Mesendoderm (in vitro differentiated cells): ENCODE measurements around the gene TFIP11.

Source experiments
- DNase-seq: peaks from one replicate; pipeline ENCODE4 v3.0.0; 2013
- H2AK5ac ChIP-seq: 2 replicates; pipeline ENCODE4 v1.6.1; 2013; ENCODE audit warnings: low read length, inconsistent platforms
- H2BK120ac ChIP-seq: 2 replicates; pipeline ENCODE4 v1.6.1; 2013; ENCODE audit warnings: low read depth, mild to moderate bottlenecking, low read length, moderate library complexity, mixed read lengths
- H2BK15ac ChIP-seq: replicated peaks from 2 replicates; pipeline ENCODE4 v1.6.1; 2013; ENCODE audit warnings: low read depth, mild to moderate bottlenecking, moderate library complexity
- H2BK5ac ChIP-seq: 2 replicates; pipeline ENCODE4 v1.6.1; 2013; ENCODE audit warnings: low read length, inconsistent platforms
- H3K18ac ChIP-seq: 2 replicates; pipeline ENCODE4 v1.6.1; 2013; ENCODE audit warnings: mild to moderate bottlenecking, low read length, mixed read lengths
- H3K23ac ChIP-seq: one replicate; pipeline ENCODE4 v1.6.1; 2013; ENCODE audit warnings: low read length
- H3K27ac ChIP-seq: 2 replicates; pipeline ENCODE4 v1.5.1; 2013; ENCODE audit warnings: low read depth, mild to moderate bottlenecking, inconsistent platforms, low read length, moderate library complexity
- H3K27me3 ChIP-seq: 2 replicates; pipeline ENCODE4 v1.6.1; 2013; ENCODE audit warnings: low read length, control low read depth, mild to moderate bottlenecking, inconsistent platforms; ENCODE audit not compliant: insufficient read depth, poor library complexity
- H3K36me3 ChIP-seq: 2 replicates; pipeline ENCODE4 v1.6.1; 2013; ENCODE audit warnings: low read length, inconsistent platforms; ENCODE audit not compliant: control insufficient read depth, insufficient read depth
- H3K4ac ChIP-seq: one replicate; pipeline ENCODE4 v1.6.1; 2013; ENCODE audit warnings: low read depth, mild to moderate bottlenecking, low read length, moderate library complexity
- H3K4me1 ChIP-seq: 2 replicates; pipeline ENCODE4 v1.6.1; 2013; ENCODE audit warnings: low read depth, low read length, inconsistent platforms; ENCODE audit not compliant: control insufficient read depth
- H3K4me2 ChIP-seq: 2 replicates; pipeline ENCODE4 v1.6.1; 2013; ENCODE audit warnings: low read length
- H3K4me3 ChIP-seq: 2 replicates; pipeline ENCODE4 v1.5.1; 2013; ENCODE audit warnings: mild to moderate bottlenecking, low read length
- H3K56ac ChIP-seq: one replicate; pipeline ENCODE4 v1.6.1; 2013; ENCODE audit warnings: low read length
- H3K79me1 ChIP-seq: 2 replicates; pipeline ENCODE4 v1.6.1; 2013; ENCODE audit warnings: low read length, inconsistent platforms
- H3K79me2 ChIP-seq: 2 replicates; pipeline ENCODE4 v1.6.1; 2013; ENCODE audit warnings: mild to moderate bottlenecking, low read length; ENCODE audit not compliant: control insufficient read depth, insufficient read depth
- H3K9ac ChIP-seq: 2 replicates; pipeline ENCODE4 v1.6.1; 2013; ENCODE audit warnings: low read length, inconsistent platforms
- H4K5ac ChIP-seq: one replicate; pipeline ENCODE4 v1.6.1; 2013; ENCODE audit warnings: low read length
- H4K8ac ChIP-seq: one replicate; pipeline ENCODE4 v1.6.1; 2013; ENCODE audit warnings: low read depth, mild to moderate bottlenecking, control low read depth, low read length, moderate library complexity
- WGBS: extraction: QIAGEN DNeasy Blood & Tissue Kit; methylation state at CpG from one replicate; pipeline ENCODE4 v1.1.7; 2013; ENCODE audit warnings: low lambda C conversion rate, missing lambda C conversion rate; ENCODE audit not compliant: insufficient coverage; ENCODE audit errors: extremely low coverage; 5-methylcytosine and 5-hydroxymethylcytosine counted together

Gene TFIP11

DNA sequence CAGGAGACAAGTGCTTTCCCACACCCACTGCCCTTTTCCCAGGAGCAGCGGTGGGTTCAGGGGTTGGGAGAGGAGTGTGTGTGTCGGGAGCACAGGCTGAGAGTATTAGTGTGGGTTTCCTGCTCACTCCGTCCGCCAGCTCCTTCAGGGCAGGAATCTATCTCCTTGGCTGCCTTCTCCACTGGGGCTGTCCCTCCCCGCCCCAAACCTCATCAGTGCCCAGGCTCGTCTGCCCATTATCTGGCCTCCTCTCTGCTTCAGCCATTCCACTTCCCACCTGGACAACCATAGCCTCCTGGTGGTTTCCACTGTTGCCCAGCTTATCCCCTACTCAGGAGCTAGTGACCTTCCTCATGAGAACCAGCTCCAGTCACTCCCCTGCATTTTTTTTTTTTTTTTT, 63.3 kb downstream of the TFIP11 start:
- no CpG with 5 or more reads among the region's 6 CpGs for WGBS

DNA sequence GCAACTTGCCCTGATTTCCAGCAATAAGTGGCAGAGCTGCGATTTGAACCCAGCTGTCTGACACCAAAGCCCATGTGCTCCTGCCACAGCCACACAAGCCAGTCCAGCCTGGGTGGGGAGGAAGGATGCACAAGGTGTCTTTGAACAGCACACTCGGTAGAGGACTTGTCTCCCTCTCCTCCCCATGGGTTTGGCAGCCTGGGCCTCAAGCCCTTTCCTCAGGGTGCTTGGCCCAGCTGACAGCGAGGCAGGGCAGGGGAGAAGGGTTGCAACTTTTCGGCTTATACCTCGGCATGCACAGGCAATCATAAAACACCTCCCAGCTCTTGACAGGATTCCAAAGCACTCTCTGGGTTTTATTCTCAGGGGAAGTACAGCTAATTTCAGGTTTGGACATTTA, 63.9 kb downstream of the TFIP11 start:
- no CpG with 5 or more reads among the region's 5 CpGs for WGBS
- H3K27me3 ChIP-seq = no peaks in the 10 kb centered on the region
- H2BK15ac ChIP-seq = no peak overlapping the region
- H3K36me3 ChIP-seq = peaks cover 2% of the 10 kb centered on the region
- H3K56ac ChIP-seq = no peak overlapping the region
- H3K4me3 ChIP-seq = no peak overlapping the region
- no peak overlapping the region for H3K23ac ChIP-seq
- H3K79me2 ChIP-seq = no peaks in the 10 kb centered on the region
- no peaks in the 10 kb centered on the region for H3K4me1 ChIP-seq
- H2BK5ac ChIP-seq = no peak overlapping the region
- no peak overlapping the region for H3K18ac ChIP-seq
- no peak overlapping the region for H2BK120ac ChIP-seq
- H3K79me1 ChIP-seq = no peaks in the 10 kb centered on the region
- no peak overlapping the region for H2AK5ac ChIP-seq
- H4K5ac ChIP-seq = no peak overlapping the region
- no peak overlapping the region for H4K8ac ChIP-seq
- H3K4ac ChIP-seq = no peak overlapping the region
- H3K27ac ChIP-seq = no peak overlapping the region
- no peak overlapping the region for H3K9ac ChIP-seq
- no peak for DNase-seq
- no peak overlapping the region for H3K4me2 ChIP-seq

More for the DNA sequence above, 63.3 kb downstream of the TFIP11 start:
- H4K8ac ChIP-seq = no peak overlapping the region
- H3K79me1 ChIP-seq = no peaks in the 10 kb centered on the region
- H3K4me1 ChIP-seq = no peaks in the 10 kb centered on the region
- H2AK5ac ChIP-seq = no peak overlapping the region
- peaks cover 2% of the 10 kb centered on the region for H3K36me3 ChIP-seq
- no peak overlapping the region for H3K18ac ChIP-seq
- no peak overlapping the region for H3K4me2 ChIP-seq
- H2BK15ac ChIP-seq = no peak overlapping the region
- H3K56ac ChIP-seq = no peak overlapping the region
- H2BK120ac ChIP-seq = no peak overlapping the region
- no peak overlapping the region for H3K23ac ChIP-seq
- no peaks in the 10 kb centered on the region for H3K79me2 ChIP-seq
- H2BK5ac ChIP-seq = no peak overlapping the region
- H4K5ac ChIP-seq = no peak overlapping the region
- H3K27ac ChIP-seq = no peak overlapping the region
- no peak overlapping the region for H3K9ac ChIP-seq
- DNase-seq = no peak
- H3K4me3 ChIP-seq = no peak overlapping the region
- no peaks in the 10 kb centered on the region for H3K27me3 ChIP-seq
- H3K4ac ChIP-seq = no peak overlapping the region

DNA sequence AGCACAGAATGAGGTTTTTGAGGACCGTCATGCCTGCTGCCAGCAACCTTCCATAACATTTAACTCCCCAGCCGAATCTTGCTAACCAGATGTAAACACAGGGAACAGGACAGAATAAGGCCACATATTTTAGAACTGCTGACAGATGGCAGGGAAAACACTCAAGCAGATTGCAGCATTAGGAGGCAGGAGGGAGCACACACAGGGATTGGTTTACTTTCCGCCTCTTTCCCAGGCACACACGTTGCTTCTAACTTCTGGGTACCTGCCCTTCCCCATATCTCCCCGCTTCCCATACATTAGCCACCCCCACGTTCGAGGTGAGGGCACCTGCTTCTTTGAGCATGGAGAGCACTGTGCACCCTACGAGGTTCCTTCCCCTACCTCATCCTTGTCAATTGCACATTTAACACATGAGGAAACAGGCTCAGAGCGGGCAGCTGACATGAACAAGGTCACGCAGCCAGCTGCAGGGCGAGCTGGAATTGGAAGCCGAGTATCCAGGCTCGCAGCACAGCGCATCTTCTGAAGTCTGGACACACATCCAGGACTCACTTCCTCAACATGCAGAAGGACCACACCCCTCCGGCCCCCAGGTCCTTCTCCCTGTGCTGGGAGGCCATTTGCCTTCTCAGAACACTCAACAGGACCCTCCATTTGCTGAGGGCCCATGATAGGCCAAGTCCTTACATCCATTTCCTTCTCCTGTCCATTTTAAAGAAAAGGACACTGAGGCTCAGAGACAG, 64.5 kb downstream of the TFIP11 start:
- no peaks in the 10 kb centered on the region for H3K79me2 ChIP-seq
- WGBS = no CpG with 5 or more reads among the region's 15 CpGs
- H3K9ac ChIP-seq = no peak overlapping the region
- H3K4ac ChIP-seq = no peak overlapping the region
- H2BK15ac ChIP-seq = no peak overlapping the region
- no peak overlapping the region for H3K4me2 ChIP-seq
- H2AK5ac ChIP-seq = no peak overlapping the region
- H3K23ac ChIP-seq = no peak overlapping the region
- no peaks in the 10 kb centered on the region for H3K79me1 ChIP-seq
- H3K27ac ChIP-seq = no peak overlapping the region
- H3K4me1 ChIP-seq = no peaks in the 10 kb centered on the region
- peaks cover 2% of the 10 kb centered on the region for H3K36me3 ChIP-seq
- no peak overlapping the region for H3K4me3 ChIP-seq
- no peaks in the 10 kb centered on the region for H3K27me3 ChIP-seq
- no peak overlapping the region for H4K8ac ChIP-seq
- H3K18ac ChIP-seq = no peak overlapping the region
- DNase-seq = no peak
- H2BK120ac ChIP-seq = no peak overlapping the region
- no peak overlapping the region for H2BK5ac ChIP-seq
- H4K5ac ChIP-seq = no peak overlapping the region
- H3K56ac ChIP-seq = no peak overlapping the region

- H2BK15ac ChIP-seq = no peak overlapping the region
- H3K9ac ChIP-seq = no peak overlapping the region
- no CpG with 5 or more reads among the region's 17 CpGs for WGBS
These were observed 65.3 kb downstream of the TFIP11 start for GRCh38 chr22:26446808-26447515.

GRCh38 chr22:26445577-26446275, 66.5 kb downstream of the TFIP11 start:
- no peaks in the 10 kb centered on the region for H3K79me1 ChIP-seq
- no CpG with 5 or more reads among the region's 15 CpGs for WGBS
- no peaks in the 10 kb centered on the region for H3K36me3 ChIP-seq
- no peaks in the 10 kb centered on the region for H3K4me1 ChIP-seq
- H3K4me3 ChIP-seq = no peak overlapping the region
- no peaks in the 10 kb centered on the region for H3K27me3 ChIP-seq
- DNase-seq = no peak
- no peak overlapping the region for H4K5ac ChIP-seq
- no peaks in the 10 kb centered on the region for H3K79me2 ChIP-seq
- H2BK5ac ChIP-seq = no peak overlapping the region
- no peak overlapping the region for H3K23ac ChIP-seq
- H2BK120ac ChIP-seq = no peak overlapping the region
- H3K4me2 ChIP-seq = no peak overlapping the region
- no peak overlapping the region for H3K27ac ChIP-seq
- H2BK15ac ChIP-seq = no peak overlapping the region
- no peak overlapping the region for H3K9ac ChIP-seq
- no peak overlapping the region for H3K56ac ChIP-seq
- H3K18ac ChIP-seq = no peak overlapping the region
- no peak overlapping the region for H3K4ac ChIP-seq
- no peak overlapping the region for H4K8ac ChIP-seq
- no peak overlapping the region for H2AK5ac ChIP-seq

More at GRCh38 chr22:26446808-26447515, 65.3 kb downstream of the TFIP11 start:
- no peak overlapping the region for H3K23ac ChIP-seq
- H2AK5ac ChIP-seq = no peak overlapping the region
- H3K4me1 ChIP-seq = no peaks in the 10 kb centered on the region
- no peak overlapping the region for H3K27ac ChIP-seq
- no peaks in the 10 kb centered on the region for H3K79me1 ChIP-seq
- H3K27me3 ChIP-seq = no peaks in the 10 kb centered on the region
- no peak overlapping the region for H4K5ac ChIP-seq
- no peak overlapping the region for H2BK120ac ChIP-seq
- DNase-seq = no peak
- no peak overlapping the region for H3K4me3 ChIP-seq
- H3K4ac ChIP-seq = no peak overlapping the region
- no peak overlapping the region for H3K4me2 ChIP-seq
- H3K56ac ChIP-seq = no peak overlapping the region
- no peaks in the 10 kb centered on the region for H3K79me2 ChIP-seq
- H2BK5ac ChIP-seq = no peak overlapping the region
- H3K36me3 ChIP-seq = peaks cover 2% of the 10 kb centered on the region
- H3K18ac ChIP-seq = no peak overlapping the region
- no peak overlapping the region for H4K8ac ChIP-seq
